Astrocyte (in vitro differentiated cells and primary cell): ENCODE data around the gene CCS. TPM values are rescaled to one million over a fixed set of nuclear protein-coding genes. Genes with fewer than 3 reads are reported as not detected.

Experiments used
- DNase-seq: peaks from one replicate; pipeline ENCODE4 v3.0.0-alpha.2; 2010; ENCODE audit warnings: low read depth
- FAIRE-seq: peaks from 2 replicates; lab custom pipeline; 2011; peaks lifted over from hg19 to GRCh38; lab: Jason Lieb, UNC
- H2AFZ ChIP-seq: 2 replicates; pipeline ENCODE4 v1.6.0; 2012; ENCODE audit warnings: low read depth, low read length, inconsistent platforms
- H3K27ac ChIP-seq: 2 replicates; pipeline ENCODE4 v1.5.1; 2011; ENCODE audit warnings: low read depth, low read length, inconsistent platforms
- H3K27me3 ChIP-seq: 2 replicates; pipeline ENCODE4 v1.6.0; 2011; ENCODE audit warnings: low read length, inconsistent platforms; ENCODE audit not compliant: insufficient read depth
- H3K36me3 ChIP-seq: 2 replicates; pipeline ENCODE4 v1.5.1; 2011; ENCODE audit warnings: low read length, inconsistent platforms; ENCODE audit not compliant: insufficient read depth
- H3K4me1 ChIP-seq: 2 replicates; pipeline ENCODE4 v1.5.1; 2011; ENCODE audit warnings: low read length, inconsistent platforms; ENCODE audit not compliant: insufficient read depth
- H3K4me2 ChIP-seq: 2 replicates; pipeline ENCODE4 v1.6.0; 2012; ENCODE audit warnings: low read length, inconsistent platforms
- H3K4me3 ChIP-seq: 2 replicates; pipeline ENCODE4 v1.5.1; 2011; ENCODE audit warnings: low read depth, mild to moderate bottlenecking, low read length, inconsistent platforms; ENCODE audit not compliant: insufficient read depth
- H3K79me2 ChIP-seq: 2 replicates; pipeline ENCODE4 v1.6.0; 2012; ENCODE audit warnings: mild to moderate bottlenecking, low read length, inconsistent platforms; ENCODE audit not compliant: insufficient read depth
- H3K9ac ChIP-seq: 2 replicates; pipeline ENCODE4 v1.6.0; 2012; ENCODE audit warnings: mild to moderate bottlenecking, low read length, inconsistent platforms
- H3K9me3 ChIP-seq: 2 replicates; pipeline ENCODE4 v1.5.1; 2012; ENCODE audit warnings: low read depth, mild to moderate bottlenecking, low read length, inconsistent platforms; ENCODE audit not compliant: insufficient read depth
- H4K20me1 ChIP-seq: 2 replicates; pipeline ENCODE4 v1.6.0; 2012; ENCODE audit warnings: low read length, inconsistent platforms; ENCODE audit not compliant: insufficient read depth
- H3K27ac Mint-ChIP-seq: one replicate; pipeline ENCODE4 v1.8.0; 2021; ENCODE audit warnings: mild to moderate bottlenecking, mixed read lengths; ENCODE audit not compliant: unreplicated experiment
- H3K27me3 Mint-ChIP-seq: one replicate; pipeline ENCODE4 v1.8.0; 2021; ENCODE audit warnings: low read depth, mixed read lengths; ENCODE audit not compliant: unreplicated experiment
- H3K36me3 Mint-ChIP-seq: one replicate; pipeline ENCODE4 v1.8.0; 2021; ENCODE audit warnings: low read depth, mixed read lengths; ENCODE audit not compliant: unreplicated experiment
- H3K4me1 Mint-ChIP-seq: one replicate; pipeline ENCODE4 v1.8.0; 2021; ENCODE audit warnings: low read depth, mixed read lengths; ENCODE audit not compliant: unreplicated experiment
- H3K4me3 Mint-ChIP-seq: one replicate; pipeline ENCODE4 v1.8.0; 2021; ENCODE audit warnings: mild to moderate bottlenecking, moderate library complexity, mixed read lengths; ENCODE audit not compliant: unreplicated experiment
- H3K9me3 Mint-ChIP-seq: one replicate; pipeline ENCODE4 v1.8.0; 2021; ENCODE audit warnings: mild to moderate bottlenecking, mixed read lengths; ENCODE audit not compliant: unreplicated experiment
- CTCF ChIP-seq: IDR thresholded peaks from 2 replicates; pipeline ENCODE4 v1.5.1; 2011; ENCODE audit warnings: low read depth, mild to moderate bottlenecking, inconsistent platforms, low read length, moderate library complexity; ENCODE audit not compliant: insufficient read depth
- EZH2 ChIP-seq: IDR thresholded peaks from 2 replicates; pipeline ENCODE4 v1.6.1; 2012; ENCODE audit warnings: mild to moderate bottlenecking, low read length, inconsistent platforms; ENCODE audit not compliant: insufficient read depth
- total RNA-seq: library from RNA; stranded (reverse); gene quantifications from 2 replicates; pipeline ENCODE4 v1.2.1, GENCODE V29; 2021

The CCS gene
- total RNA-seq, 1 donor from 2014 or later: 23.2 TPM

GRCh38 chr11:66566221-66566620 lies 26.8 kb upstream of the CCS start:
- H3K4me1 ChIP-seq: peaks cover 9% of the 10 kb centered on the region
- peaks cover 3% of the 10 kb centered on the region for H3K9me3 Mint-ChIP-seq
- no peak overlapping the region for H3K27ac ChIP-seq
- DNase-seq (no peak), FAIRE-seq (no peak)
- peaks cover 23% of the 10 kb centered on the region for H3K27me3 Mint-ChIP-seq
- no peaks in the 10 kb centered on the region for H3K79me2 ChIP-seq
- H3K4me2 ChIP-seq: no peak overlapping the region
- no peak overlapping the region for H3K4me3 ChIP-seq
- H3K36me3 Mint-ChIP-seq: no peaks in the 10 kb centered on the region
- H3K9me3 ChIP-seq: no peaks in the 10 kb centered on the region
- H3K4me3 Mint-ChIP-seq: no peak overlapping the region
- peaks cover 14% of the 10 kb centered on the region for H3K4me1 Mint-ChIP-seq
- H4K20me1 ChIP-seq: no peaks in the 10 kb centered on the region
- H3K27me3 ChIP-seq: peaks cover 6% of the 10 kb centered on the region
- peak overlapping the region; percentile 64 for H3K27ac Mint-ChIP-seq
- no peak overlapping the region for H2AFZ ChIP-seq
- TF ChIP-seq CTCF (no peak), EZH2 (no peak)
- H3K9ac ChIP-seq: no peak overlapping the region
- no peaks in the 10 kb centered on the region for H3K36me3 ChIP-seq

- Mint-ChIP-seq H3K9me3 (peaks cover 3% of the 10 kb centered on the region), H3K4me3 (no peak overlapping the region), H3K4me1 (peaks cover 14% of the 10 kb centered on the region), H3K27me3 (peaks cover 20% of the 10 kb centered on the region), H3K27ac (no peak overlapping the region), H3K36me3 (no peaks in the 10 kb centered on the region)
- Histone ChIP-seq H3K4me2 (peak overlapping the region; percentile 88), H3K27me3 (peaks cover 6% of the 10 kb centered on the region), H3K27ac (no peak overlapping the region), H3K4me1 (peaks cover 9% of the 10 kb centered on the region), H3K4me3 (peak overlapping the region; percentile 55), H3K9ac (peak overlapping the region; percentile 60), H2AFZ (no peak overlapping the region), H3K36me3 (no peaks in the 10 kb centered on the region), H3K79me2 (no peaks in the 10 kb centered on the region), H3K9me3 (no peaks in the 10 kb centered on the region), H4K20me1 (no peaks in the 10 kb centered on the region)
- DNase-seq: no peak
- TF ChIP-seq CTCF: no peak
- no peak for TF ChIP-seq EZH2
- FAIRE-seq: no peak
Measured at GRCh38 chr11:66567787-66568123, 25.2 kb upstream of the CCS start.

- Mint-ChIP-seq H3K27ac (no peak within 1 kb of the TSS), H3K36me3 (no peaks in the 10 kb centered on the region)
- peak; percentile 33 for DNase-seq
Measured at GRCh38 chr11:66568124-66568916, 24.7 kb upstream of the CCS start, which contains the start of gene CTSF. Gene CTSF, minus strand, starts transcription at chr11:66568606. Its CDS starts 120 bp downstream, at chr11:66568486.

More at GRCh38 chr11:66568124-66568916, 24.7 kb upstream of the CCS start, which contains the start of gene CTSF:
- H3K9ac ChIP-seq: peak within 1 kb of the TSS; percentile 60
- Mint-ChIP-seq H3K4me3 (no peak within 1 kb of the TSS), H3K27me3 (peaks cover 18% of the 10 kb centered on the region), H3K9me3 (peaks cover 3% of the 10 kb centered on the region), H3K4me1 (peaks cover 14% of the 10 kb centered on the region)
- H4K20me1 ChIP-seq: no peaks in the 10 kb centered on the region
- no peak for TF ChIP-seq EZH2
- no peak for TF ChIP-seq CTCF
- H3K27me3 ChIP-seq: peaks cover 6% of the 10 kb centered on the region
- H3K4me3 ChIP-seq: peak within 1 kb of the TSS; percentile 55
- H3K9me3 ChIP-seq: no peaks in the 10 kb centered on the region
- H3K4me1 ChIP-seq: peaks cover 9% of the 10 kb centered on the region
- no peaks in the 10 kb centered on the region for H3K36me3 ChIP-seq
- FAIRE-seq: no peak
- H3K4me2 ChIP-seq: peak within 1 kb of the TSS; percentile 88
- no peak within 1 kb of the TSS for H3K27ac ChIP-seq
- no peaks in the 10 kb centered on the region for H3K79me2 ChIP-seq
- H2AFZ ChIP-seq: peak within 1 kb of the TSS; percentile 98
